Osteoblast (primary cell): ENCODE measurements around the gene CEP164. TPM values are rescaled to one million over a fixed set of nuclear protein-coding genes. Genes with fewer than 3 reads are reported as not detected.

Experiments used
- DNase-seq: peaks from one replicate; pipeline ENCODE4 v3.0.0; 2011; ENCODE audit warnings: low spot score, mixed read lengths; ENCODE audit not compliant: insufficient read length; ENCODE audit errors: missing footprints
- H2AFZ ChIP-seq: 2 replicates; pipeline ENCODE4 v1.6.0; 2011; ENCODE audit warnings: mild to moderate bottlenecking, low read length
- H3K27ac ChIP-seq: 2 replicates; pipeline ENCODE4 v1.5.1; 2011; ENCODE audit warnings: mild to moderate bottlenecking, low read depth, low read length, moderate library complexity
- H3K27me3 ChIP-seq: 2 replicates; pipeline ENCODE4 v1.6.0; 2012; ENCODE audit warnings: mild to moderate bottlenecking, control low read depth, inconsistent platforms, low read length, moderate library complexity; ENCODE audit not compliant: insufficient read depth
- H3K36me3 ChIP-seq: 2 replicates; pipeline ENCODE4 v1.5.1; 2011; ENCODE audit warnings: mild to moderate bottlenecking, low read length, control low read depth, moderate library complexity; ENCODE audit not compliant: insufficient read depth
- H3K4me1 ChIP-seq: 2 replicates; pipeline ENCODE4 v1.5.1; 2011; ENCODE audit warnings: mild to moderate bottlenecking, low read length, control low read depth, moderate library complexity; ENCODE audit not compliant: insufficient read depth
- H3K4me2 ChIP-seq: 2 replicates; pipeline ENCODE4 v1.6.0; 2011; ENCODE audit warnings: mild to moderate bottlenecking, low read length; ENCODE audit not compliant: insufficient read depth
- H3K4me3 ChIP-seq: fragments of 200-600 bp; sonication (generic); 3 replicates; pipeline ENCODE4 v1.5.1; 2012; ENCODE audit warnings: mild to moderate bottlenecking, low read length, inconsistent platforms; ENCODE audit not compliant: insufficient read depth
- H3K79me2 ChIP-seq: 2 replicates; pipeline ENCODE4 v1.6.0; 2012; ENCODE audit warnings: mild to moderate bottlenecking, low read length, control low read depth, inconsistent platforms; ENCODE audit not compliant: insufficient read depth
- H3K9me3 ChIP-seq: 2 replicates; pipeline ENCODE4 v1.5.1; 2011; ENCODE audit warnings: low read depth, low read length, control low read depth
- H4K20me1 ChIP-seq: 2 replicates; pipeline ENCODE4 v1.6.0; 2012; ENCODE audit warnings: mild to moderate bottlenecking, low read length, control low read depth; ENCODE audit not compliant: insufficient read depth
- CTCF ChIP-seq: IDR thresholded peaks from 2 replicates; pipeline ENCODE4 v1.5.1; 2011; ENCODE audit warnings: mild to moderate bottlenecking, low read depth, low read length, moderate library complexity; ENCODE audit errors: extremely low read depth
- total RNA-seq: library from RNA; depleted of rRNA; stranded (reverse); fragments of >200 nt; gene quantifications from 2 replicates; pipeline ENCODE4 v1.2.3, GENCODE V29; 2012

CEP164 gene
- total RNA-seq, 1 donor: 38.0 TPM

- peaks cover 44% of the 10 kb centered on the region for H3K36me3 ChIP-seq
- no peaks in the 10 kb centered on the region for H3K27me3 ChIP-seq
- peaks cover 10% of the 10 kb centered on the region for H3K4me1 ChIP-seq
- no peaks in the 10 kb centered on the region for H3K79me2 ChIP-seq
- TF ChIP-seq CTCF: no peak
- H3K9me3 ChIP-seq: no peaks in the 10 kb centered on the region
- peaks cover 13% of the 10 kb centered on the region for H4K20me1 ChIP-seq
- H3K4me2 ChIP-seq: no peak overlapping the region
- no peak overlapping the region for H3K27ac ChIP-seq
- peak; percentile 61 for DNase-seq
- H2AFZ ChIP-seq: no peak overlapping the region
- no peak overlapping the region for H3K4me3 ChIP-seq
Observed at GRCh38 chr11:117381481-117382387, 54.1 kb downstream of the CEP164 start.

GRCh38 chr11:117382746-117383145 lies 55.1 kb downstream of the CEP164 start:
- H3K4me1 ChIP-seq: peaks cover 10% of the 10 kb centered on the region
- H4K20me1 ChIP-seq: peaks cover 11% of the 10 kb centered on the region
- no peaks in the 10 kb centered on the region for H3K79me2 ChIP-seq
- no peak overlapping the region for H3K4me2 ChIP-seq
- no peak for TF ChIP-seq CTCF
- H3K9me3 ChIP-seq: no peaks in the 10 kb centered on the region
- peaks cover 51% of the 10 kb centered on the region for H3K36me3 ChIP-seq
- DNase-seq: peak; percentile 15
- no peak overlapping the region for H2AFZ ChIP-seq
- H3K27ac ChIP-seq: no peak overlapping the region
- no peaks in the 10 kb centered on the region for H3K27me3 ChIP-seq
- H3K4me3 ChIP-seq: no peak overlapping the region

- Histone ChIP-seq H3K27ac (peak overlapping the region; percentile 49), H2AFZ (no peak overlapping the region), H3K9me3 (no peaks in the 10 kb centered on the region), H3K27me3 (no peaks in the 10 kb centered on the region), H3K36me3 (peaks cover 47% of the 10 kb centered on the region), H4K20me1 (peaks cover 11% of the 10 kb centered on the region), H3K4me1 (peaks cover 21% of the 10 kb centered on the region), H3K4me3 (no peak overlapping the region), H3K79me2 (no peaks in the 10 kb centered on the region), H3K4me2 (no peak overlapping the region)
- DNase-seq: peak; percentile 98
- no peak for TF ChIP-seq CTCF
Observed at GRCh38 chr11:117384045-117384444, 56.4 kb downstream of the CEP164 start.

- no peak for TF ChIP-seq CTCF
- peaks cover 11% of the 10 kb centered on the region for H4K20me1 ChIP-seq
- DNase-seq: no peak
- no peaks in the 10 kb centered on the region for H3K9me3 ChIP-seq
- H2AFZ ChIP-seq: no peak overlapping the region
- H3K4me2 ChIP-seq: no peak overlapping the region
- H3K4me3 ChIP-seq: no peak overlapping the region
- no peaks in the 10 kb centered on the region for H3K27me3 ChIP-seq
- no peaks in the 10 kb centered on the region for H3K79me2 ChIP-seq
- peaks cover 28% of the 10 kb centered on the region for H3K4me1 ChIP-seq
- H3K36me3 ChIP-seq: peaks cover 44% of the 10 kb centered on the region
- no peak overlapping the region for H3K27ac ChIP-seq
Observed at GRCh38 chr11:117385471-117385870, 57.8 kb downstream of the CEP164 start.
